GM19455 (cell line): ENCODE data around the gene RFTN1.

Source experiments
- ATAC-seq: cut with Tn5 transposase; IDR thresholded peaks from one replicate; pipeline ENCODE4 v1.9.1; 2021; ENCODE audit not compliant: unreplicated experiment

RFTN1 gene, protein sequence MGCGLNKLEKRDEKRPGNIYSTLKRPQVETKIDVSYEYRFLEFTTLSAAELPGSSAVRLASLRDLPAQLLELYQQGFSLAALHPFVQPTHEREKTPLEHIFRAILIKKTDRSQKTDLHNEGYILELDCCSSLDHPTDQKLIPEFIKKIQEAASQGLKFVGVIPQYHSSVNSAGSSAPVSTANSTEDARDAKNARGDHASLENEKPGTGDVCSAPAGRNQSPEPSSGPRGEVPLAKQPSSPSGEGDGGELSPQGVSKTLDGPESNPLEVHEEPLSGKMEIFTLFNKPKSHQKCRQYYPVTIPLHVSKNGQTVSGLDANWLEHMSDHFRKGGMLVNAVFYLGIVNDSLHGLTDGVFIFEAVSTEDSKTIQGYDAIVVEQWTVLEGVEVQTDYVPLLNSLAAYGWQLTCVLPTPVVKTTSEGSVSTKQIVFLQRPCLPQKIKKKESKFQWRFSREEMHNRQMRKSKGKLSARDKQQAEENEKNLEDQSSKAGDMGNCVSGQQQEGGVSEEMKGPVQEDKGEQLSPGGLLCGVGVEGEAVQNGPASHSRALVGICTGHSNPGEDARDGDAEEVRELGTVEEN

DNA sequence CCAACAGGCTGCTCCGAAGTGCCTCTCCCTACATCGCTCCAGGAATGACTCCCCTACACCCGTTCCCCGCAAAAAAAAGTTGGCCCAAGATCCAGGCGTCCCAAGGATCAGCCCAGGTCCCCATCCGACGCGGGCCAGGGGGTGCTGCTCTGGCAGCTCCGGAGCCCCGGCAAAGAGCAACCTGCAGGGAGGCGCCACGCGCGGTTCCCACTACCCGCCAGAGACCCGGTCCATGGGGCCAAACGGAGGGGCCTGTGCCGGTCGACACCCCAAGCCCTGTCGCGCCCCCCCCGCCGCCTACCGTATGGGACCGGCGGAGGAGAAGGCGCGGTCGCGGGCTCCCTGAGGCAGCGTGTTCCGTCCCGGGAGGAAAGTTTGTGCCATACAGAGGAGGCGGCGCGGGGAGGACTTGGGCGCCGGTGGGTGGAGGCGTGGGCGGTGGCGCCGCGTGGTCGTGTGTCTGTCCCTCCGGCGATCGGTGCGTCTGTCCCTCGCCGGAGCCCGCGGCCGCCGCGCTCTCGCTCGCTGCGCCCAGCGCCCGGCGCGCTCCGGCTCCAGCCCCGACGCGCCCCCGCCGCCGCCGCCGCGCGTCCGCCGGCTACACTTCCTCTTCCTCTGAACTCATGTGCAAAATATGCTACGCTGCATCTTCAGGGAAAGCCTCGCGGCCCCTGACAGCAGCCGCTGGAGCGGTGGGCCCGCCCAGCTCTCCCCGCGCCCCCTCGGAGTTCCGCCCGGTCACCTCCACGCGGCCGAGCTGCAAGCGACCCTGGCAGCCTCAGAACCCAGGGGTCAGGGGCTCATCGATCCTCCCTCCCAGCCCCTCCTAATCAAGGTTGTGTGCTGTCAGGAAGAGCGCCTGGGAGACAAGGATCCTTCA lies at the start of gene RFTN1:
TSS of gene RFTN1 (minus strand) at position 559 of the 880 bp plus-strand sequence. CDS start 19,830 bp downstream, outside the sequence.
- ATAC-seq, result no peak

DNA sequence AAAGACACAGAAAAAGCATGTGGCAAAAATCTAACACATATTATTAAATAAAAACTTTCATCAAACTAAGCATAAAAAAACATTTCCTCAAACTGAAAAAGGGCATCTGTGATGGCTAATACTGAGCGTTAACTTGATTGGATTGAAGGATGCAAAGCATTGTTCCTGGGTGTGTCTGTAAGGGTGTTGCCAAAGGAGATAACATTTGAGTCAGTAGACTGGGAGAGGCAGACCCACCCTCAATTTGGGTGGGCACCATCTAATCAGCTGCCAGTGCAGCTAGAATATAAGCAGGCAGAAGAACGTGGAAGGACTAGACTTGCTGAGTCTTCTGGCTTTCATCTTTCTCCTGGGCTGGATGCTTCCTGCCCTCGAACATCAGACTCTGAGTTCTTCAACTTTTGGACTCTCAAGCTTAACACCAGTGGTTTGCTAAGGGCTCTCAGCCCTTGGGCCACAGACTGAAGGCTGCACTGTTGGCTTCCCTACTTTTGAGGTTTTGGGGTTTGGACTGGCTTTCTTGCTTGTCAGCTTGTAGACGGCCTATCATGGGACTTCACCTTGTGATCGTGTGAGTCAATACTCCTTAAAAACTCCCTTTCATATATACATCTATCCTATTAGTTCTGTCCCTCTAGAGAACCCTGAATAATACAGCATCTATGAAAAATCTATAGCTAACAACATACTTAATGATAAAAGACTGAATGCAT lies 46.3 kb upstream of the RFTN1 start:
- ATAC-seq, result no peak

DNA sequence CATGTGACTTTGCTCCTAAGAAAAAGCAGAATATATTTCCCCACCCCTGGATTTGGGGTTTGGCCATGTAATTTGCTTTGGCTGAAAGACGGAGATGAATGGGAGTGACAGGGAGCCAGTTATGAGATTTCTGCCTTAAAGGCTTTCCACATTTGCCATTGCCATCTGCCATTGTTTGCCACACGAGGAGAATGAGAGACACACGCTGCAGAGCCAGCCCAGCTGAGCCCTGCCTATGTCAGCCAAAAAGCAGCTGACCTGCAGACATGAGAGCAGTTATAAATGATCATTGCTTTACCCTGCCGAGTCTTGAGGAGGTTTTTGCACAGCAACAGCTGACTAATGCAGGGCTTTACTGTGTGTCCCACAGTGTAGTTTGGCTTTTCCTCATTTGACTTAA lies 40.6 kb upstream of the RFTN1 start:
- no peak for ATAC-seq

DNA sequence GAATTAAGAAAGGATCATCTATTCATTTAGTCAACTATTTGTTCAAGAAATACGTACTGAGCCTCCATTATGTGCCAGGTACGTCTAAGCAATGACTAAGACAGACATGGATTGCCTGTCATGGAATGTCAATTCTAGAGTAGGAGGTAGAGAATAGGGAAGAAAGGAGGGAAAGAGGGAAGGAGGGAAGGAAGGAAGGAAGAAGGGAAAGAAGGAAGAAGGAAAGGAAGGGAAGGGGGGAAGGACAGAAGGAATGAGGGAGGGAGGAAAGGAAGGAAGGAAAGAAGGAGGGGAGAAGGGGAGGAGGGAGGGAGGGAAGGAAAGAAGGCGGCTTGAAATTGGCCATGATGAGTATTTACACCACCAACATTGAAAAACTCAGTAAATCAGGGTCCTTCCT lies 39.3 kb upstream of the RFTN1 start:
- no peak for ATAC-seq

DNA sequence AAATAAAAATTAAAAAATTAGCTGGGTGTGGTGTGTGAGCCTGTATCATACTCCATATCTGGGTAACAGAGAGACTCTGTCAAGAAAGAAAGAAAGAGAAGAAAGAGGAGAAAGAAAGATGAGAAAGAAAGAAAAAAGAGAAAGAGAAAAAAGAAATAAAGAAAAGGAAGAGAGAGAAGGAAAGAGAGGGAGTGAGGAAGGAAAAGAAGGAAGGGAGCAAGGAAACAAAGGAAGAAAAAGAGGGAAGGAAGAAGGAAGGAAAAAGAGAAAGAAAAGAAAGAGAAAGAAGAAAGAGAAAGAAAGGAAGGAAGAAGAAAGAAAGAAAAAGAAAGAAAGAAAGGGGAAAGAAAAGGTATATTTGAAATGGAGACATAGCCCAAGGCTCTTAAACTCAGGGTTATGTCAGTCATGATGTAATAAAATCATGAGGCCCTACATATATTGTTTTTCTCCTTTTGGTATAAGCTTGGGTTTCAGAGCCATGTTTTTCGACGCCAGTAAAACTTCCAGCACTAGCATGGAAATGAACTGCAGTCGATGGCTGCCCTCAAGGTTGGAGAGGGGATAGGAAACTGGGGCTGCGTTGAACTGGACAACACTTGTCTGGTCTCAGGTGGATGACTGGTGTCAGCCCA lies 38.0 kb upstream of the RFTN1 start:
- no peak for ATAC-seq

DNA sequence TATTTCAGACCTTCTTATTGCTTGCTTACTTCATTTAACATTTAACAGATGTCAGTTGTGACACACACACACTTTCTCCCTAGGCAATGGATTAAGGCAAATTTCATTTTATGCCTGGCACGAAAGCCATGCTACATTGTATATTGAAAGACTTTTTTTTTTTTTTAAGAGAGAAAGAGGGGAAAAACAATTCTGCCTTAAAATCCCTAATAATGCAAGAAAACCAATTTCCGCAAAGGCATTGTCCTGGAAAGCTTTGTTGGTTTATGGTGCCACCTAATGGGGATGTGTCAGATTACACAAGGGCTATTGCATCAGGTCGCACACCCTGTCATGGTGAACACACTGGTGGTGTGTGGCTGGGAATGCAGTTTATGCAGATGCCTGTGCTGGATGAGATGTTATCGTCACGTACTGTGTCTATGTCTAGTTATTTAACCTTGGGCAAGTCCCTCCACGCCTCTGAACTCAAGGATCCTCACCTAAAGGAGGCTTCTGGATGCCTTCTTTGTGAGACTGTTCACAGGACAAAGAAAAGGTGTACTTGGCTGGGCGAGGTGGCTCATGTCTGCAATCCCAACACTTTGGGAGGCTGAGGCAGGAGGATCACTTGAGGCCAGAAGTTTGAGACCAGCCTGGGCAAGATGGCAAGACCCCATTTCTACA lies 37.3 kb upstream of the RFTN1 start:
- peak; percentile 94 for ATAC-seq

DNA sequence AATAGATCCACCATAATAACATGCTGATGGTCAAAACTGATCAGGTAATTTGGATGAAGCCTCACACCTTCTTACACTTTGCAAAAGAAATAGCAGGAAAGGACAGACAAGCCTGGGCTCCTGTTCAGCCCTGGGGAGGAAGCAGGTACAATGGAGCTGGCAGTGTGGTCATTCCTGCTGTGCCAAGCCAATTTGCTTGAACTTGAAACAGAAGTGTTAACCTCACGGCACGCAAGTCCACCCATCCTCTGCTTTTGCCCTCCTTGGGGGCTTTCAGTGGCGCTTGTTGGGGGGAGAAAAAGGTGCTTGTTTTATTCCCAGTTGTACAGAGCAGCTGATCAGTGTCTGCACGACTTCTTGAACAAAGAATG lies 36.8 kb upstream of the RFTN1 start:
- ATAC-seq, result no peak

DNA sequence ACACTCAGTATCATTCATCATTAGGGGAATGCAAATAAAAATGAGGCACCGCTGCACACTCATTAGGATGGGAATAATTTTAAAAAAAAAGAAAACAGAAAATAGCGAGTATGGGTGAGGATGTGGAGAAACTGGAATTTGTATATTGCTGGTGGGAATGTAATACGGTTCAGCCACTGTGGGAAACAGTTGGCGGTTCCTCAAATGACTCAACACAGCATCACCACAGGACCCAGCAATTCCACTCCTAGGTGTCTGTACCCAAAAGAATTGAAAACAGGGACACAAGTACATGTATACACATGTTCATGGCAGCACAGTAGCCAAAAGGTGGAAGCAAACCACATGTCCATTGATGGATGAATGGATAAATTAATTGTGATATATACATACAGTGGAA lies 35.2 kb upstream of the RFTN1 start:
- ATAC-seq, result no peak

DNA sequence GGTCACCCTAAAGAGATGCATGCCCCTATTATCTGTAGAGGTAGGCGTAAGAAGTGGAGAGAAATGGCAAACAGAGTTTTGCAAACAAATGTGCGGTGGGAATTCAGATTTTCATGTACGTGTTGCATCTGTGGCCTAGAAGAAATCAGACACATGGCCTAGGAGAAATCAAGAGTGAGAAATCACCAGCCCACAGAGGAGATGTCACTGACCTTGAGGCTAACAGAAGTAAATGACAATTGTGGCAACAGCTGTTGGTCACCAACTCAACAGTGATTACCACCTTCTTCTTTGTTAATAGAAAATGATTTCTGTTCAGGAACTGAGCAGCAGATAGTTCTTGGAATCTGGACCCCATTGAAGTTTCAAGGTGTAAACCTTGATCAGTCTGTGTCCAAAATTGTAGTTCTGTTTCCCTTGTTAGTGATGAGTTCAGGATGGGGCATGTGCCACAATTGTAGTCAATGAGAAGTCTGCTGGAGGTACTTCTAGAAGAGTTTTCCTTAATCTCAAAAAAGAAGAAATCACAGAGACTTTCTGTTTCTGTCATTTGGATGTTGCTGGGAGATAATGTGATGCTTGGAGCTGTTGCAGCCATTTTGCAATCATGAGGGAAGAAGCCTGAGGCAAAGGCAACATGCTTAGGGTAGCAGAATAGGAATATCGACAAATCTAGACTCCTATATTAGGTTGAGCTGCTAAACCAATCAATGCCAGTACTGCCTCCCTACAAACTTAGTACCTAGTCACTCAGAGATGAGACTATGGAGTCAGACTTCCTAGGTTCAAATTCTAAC lies 34.3 kb upstream of the RFTN1 start:
- no peak for ATAC-seq

DNA sequence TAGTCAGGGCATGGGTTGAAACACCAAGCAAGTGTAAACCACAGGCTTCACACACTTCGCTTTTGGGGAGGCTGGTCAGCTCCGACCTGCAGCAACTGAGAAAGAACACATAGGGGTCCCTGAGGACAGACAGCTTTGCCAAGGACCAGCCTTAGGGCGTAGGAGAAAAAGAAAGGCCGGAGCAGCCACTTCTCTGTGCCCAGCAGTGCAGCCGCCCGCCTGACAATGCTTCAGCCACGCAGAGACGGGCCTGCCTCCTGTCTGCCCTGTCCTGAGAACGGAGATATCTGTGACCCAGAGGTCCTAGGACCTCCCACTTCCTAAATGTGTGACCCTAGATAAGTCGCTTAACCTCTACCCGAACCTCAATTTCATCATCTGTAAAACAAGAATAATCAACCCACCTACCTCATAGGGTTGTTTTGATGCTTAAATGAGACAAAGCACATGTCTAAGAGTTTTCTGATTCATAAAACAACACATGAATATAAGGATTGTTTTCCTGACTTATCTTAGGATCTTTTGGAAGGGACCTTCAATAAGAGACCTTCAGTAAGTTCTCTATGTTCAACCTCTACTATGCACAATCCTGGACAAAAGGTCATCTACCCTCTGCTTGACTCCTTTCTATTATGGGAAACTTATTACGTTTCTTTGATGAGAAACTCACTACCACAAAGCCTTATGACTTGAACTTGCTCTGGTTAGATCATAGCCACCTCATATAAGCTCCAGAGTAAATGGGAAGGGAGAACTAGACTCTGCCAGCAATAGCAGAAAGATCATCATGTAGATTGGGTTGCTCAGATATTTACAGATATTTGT lies 32.9 kb upstream of the RFTN1 start:
- no peak for ATAC-seq

DNA sequence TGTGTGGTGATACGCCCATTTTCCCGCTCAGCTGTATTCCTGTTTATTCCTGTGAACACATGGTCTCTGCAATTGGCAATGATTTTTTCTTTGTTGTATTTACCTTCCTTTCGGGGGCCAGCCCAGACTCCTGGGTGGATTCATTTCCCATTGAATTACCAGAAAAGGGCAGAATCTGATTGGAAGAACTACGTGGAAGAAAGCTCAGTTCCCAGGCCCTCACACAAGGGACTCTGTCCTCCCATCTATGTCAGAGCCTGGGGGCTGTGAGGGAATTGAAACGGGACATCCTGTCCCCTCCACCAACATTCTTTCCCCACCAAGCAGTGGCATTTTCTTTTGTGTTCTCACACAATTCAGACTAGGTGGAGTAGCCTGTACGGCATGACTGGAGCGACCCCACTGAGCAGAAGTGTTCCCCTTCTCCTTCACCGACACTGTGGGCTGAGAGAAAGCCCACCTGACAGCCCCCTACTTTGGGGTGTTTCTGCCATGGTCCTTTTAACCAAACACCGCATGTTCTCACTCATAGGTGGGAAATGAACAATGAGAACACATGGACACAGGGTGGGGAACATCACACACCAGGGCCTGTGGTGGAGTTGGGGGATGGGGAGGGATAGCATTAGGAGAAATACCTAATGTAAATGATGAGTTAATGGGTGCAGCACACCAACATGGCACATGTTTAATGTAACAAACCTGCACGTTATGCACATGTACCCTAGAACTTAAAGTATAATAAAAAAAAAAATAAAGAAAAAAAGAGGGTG lies 32.1 kb upstream of the RFTN1 start:
- ATAC-seq, result no peak

DNA sequence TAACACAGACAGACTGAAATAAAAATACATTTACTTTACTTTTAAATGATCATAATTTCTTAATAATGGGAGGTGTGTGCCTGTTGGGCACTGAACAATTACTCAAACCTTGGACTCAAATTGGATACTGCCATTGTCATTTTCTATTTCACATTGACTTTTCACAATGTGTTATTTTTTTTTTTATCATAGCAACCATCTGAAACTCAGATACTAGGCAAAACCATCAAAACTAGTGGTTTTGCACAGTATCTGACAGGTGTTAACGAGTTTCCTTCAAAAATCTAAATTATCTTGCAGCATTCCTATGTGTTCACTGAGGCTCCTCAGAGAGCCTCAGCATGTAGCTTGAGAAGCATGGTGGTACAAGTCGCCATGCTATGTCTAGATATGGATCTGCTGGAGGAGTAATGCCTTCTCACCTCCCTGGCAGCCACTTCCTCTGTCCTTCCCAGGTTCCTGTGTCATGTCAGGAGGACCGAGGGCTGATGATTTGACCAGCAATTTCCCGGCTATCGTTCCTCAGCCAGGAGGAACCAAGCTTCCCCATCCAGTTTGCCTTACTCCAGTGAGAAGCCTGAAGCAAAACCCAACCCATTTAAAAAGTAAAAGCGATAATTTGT lies 29.9 kb upstream of the RFTN1 start:
- no peak for ATAC-seq

DNA sequence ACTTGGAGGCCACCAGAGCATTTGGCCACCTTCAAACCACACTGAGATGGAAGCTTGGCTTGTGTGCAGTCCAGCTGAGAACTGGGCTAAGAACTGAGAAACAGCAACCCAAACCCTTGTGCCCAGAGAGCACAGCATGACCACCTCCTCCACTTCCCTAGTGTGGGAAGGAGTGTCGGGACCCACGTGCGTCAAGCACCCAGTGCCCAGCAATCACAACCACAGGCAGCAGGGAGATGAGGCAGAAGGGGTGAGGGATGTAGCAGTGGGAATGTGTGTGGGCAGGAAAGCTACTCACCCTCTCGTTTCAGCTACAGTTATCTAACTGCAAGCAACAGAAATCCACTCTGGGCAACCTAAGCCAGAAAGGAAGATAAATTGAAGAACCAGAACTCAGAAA lies 25.0 kb upstream of the RFTN1 start:
- no peak for ATAC-seq

DNA sequence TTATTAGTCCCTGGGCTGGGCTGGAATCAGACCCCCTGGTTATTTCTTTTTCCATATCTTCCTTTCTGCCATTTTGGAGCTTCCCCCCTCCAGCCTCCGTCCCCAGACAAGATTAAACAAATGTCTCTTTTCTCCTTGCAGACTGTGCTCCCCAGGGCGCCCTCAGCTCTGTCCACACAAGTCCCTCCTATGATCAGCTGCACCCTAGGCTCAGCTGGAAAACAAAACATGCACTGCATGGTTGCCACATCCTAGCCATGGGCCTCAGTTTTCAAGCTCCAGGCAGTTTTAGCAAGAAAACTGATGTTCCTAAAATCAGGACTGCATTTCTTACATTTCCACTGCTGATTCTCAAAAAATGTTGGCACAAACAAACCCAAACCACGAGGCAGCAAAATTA lies 23.5 kb upstream of the RFTN1 start:
- no peak for ATAC-seq

DNA sequence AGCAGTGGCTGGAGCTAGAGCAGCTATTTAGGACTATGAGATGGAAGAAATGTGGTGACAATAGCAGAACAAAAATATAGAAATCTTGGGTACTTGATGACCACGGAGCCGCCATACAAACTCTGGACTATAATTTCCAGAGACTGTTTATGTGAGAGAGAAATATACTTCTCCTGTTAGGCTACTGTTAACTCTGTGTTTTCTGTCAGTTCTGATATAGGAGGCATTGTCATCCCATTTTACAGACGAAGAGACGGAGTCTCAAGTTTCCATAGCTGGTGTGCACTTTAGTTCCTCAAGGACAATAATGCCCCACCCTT lies 22.8 kb upstream of the RFTN1 start:
- no peak for ATAC-seq

DNA sequence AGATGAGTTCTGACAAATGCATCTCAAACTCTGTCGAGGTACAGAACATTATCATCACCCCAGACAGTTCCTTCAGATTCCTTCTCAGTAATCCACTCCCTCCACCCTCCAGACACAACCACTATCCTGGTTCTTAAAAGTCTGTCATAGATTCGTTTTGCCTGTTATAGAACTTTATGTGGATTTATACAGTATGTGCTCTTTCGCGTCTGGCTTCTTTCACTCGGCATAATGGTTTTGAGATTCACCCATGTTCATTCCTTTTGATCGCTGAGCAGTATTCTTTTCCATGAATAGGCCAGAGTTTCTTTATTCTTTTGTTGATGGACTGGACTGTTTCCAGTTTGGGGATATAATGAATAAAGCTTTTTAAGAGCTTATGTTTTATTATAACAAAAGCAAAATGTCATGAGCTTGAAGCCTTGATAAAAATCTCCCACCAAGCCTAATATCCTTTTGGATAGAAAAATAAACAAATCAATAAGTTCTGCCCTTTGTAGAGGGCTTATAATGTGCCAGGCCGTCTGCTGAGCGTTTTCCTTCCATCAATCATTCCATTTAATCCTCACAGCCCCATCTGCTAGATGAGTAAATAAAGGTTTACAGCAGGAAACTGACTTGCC lies 21.3 kb upstream of the RFTN1 start:
- ATAC-seq, result no peak

DNA sequence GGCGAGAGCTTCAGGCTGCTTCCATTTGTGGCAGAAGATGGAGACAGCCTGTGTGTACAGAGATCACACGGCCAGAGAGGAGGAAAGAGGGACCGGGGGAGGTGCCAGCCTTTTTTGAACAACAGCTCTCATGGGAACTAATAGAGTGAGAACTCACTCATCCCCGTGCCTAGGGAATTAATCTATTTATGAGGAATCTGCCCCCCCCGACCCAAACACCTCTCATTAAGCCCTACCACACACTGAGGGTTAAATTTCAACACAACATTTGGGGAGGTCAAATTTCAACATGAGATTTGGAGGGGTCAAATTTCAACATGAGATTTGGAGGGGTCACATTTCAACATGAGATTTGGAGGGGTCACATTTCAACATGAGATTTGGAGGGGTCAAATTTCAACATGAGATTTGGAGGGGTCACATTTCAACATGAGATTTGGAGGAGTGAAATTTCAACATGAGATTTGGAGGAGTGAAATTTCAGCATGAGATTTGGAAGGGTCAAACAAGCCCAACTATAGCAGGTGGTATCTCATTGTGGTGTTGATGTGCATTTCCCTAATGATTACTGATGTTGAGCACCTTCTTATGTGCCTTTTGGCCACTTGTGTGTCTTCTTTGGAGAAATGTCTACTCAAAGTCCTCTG lies 20.6 kb upstream of the RFTN1 start:
- ATAC-seq, result no peak
